Measurements from ENCODE around the gene COLQ.

The COLQ gene

GRCh38 chr3:15450438-15451215 is 70.9 kb downstream of the COLQ start:
- H3K27me3 ChIP-seq (ENCODE audit: control insufficient read depth in 1 of 2, insufficient read depth in 2 of 2, low read length in 2 of 2), result no peaks in the 10 kb centered on the region
- H3K9ac ChIP-seq (ENCODE audit: low read depth in 1 of 2, low read length in 2 of 2), result no peak overlapping the region
- H3K9me3 ChIP-seq (ENCODE audit: control insufficient read depth in 1 of 2, low read length in 2 of 2), result no peaks in the 10 kb centered on the region
- no peak overlapping the region for H3K27ac ChIP-seq (ENCODE audit: low read depth, low read length)
- H3K36me3 ChIP-seq (ENCODE audit: control insufficient read depth in 1 of 2, insufficient read depth in 2 of 2, low read length in 2 of 2), result peaks cover 0 to 8% of the 10 kb centered on the region in 2 donors
- H3K4me3 ChIP-seq (ENCODE audit: low read depth in 1 of 2, low read length in 2 of 2), result no peak overlapping the region
- no peaks in the 10 kb centered on the region for H3K4me1 ChIP-seq (ENCODE audit: control insufficient read depth in 1 of 2, insufficient read depth in 2 of 2, low read length in 2 of 2)

GRCh38 chr3:15449489-15450224 is 71.8 kb downstream of the COLQ start:
- no peaks in the 10 kb centered on the region for H3K9me3 ChIP-seq (ENCODE audit: control insufficient read depth in 1 of 2, low read length in 2 of 2)
- H3K27ac ChIP-seq (ENCODE audit: low read depth, low read length), result no peak overlapping the region
- no peak overlapping the region for H3K9ac ChIP-seq (ENCODE audit: low read depth in 1 of 2, low read length in 2 of 2)
- peaks cover 0 to 8% of the 10 kb centered on the region in 2 donors for H3K36me3 ChIP-seq (ENCODE audit: control insufficient read depth in 1 of 2, insufficient read depth in 2 of 2, low read length in 2 of 2)
- no peaks in the 10 kb centered on the region for H3K27me3 ChIP-seq (ENCODE audit: control insufficient read depth in 1 of 2, insufficient read depth in 2 of 2, low read length in 2 of 2)
- H3K4me1 ChIP-seq (ENCODE audit: control insufficient read depth in 1 of 2, insufficient read depth in 2 of 2, low read length in 2 of 2), result no peaks in the 10 kb centered on the region
- no peak overlapping the region for H3K4me3 ChIP-seq (ENCODE audit: low read depth in 1 of 2, low read length in 2 of 2)

GRCh38 chr3:15443826-15444524 is 77.5 kb downstream of the COLQ start:
- H3K4me1 ChIP-seq (ENCODE audit: control insufficient read depth in 1 of 2, insufficient read depth in 2 of 2, low read length in 2 of 2), result no peaks in the 10 kb centered on the region
- no peak overlapping the region for H3K4me3 ChIP-seq (ENCODE audit: low read depth in 1 of 2, low read length in 2 of 2)
- no peaks in the 10 kb centered on the region for H3K9me3 ChIP-seq (ENCODE audit: control insufficient read depth in 1 of 2, low read length in 2 of 2)
- H3K27ac ChIP-seq (ENCODE audit: low read depth, low read length), result no peak overlapping the region
- peaks cover 14 to 43% of the 10 kb centered on the region in 2 donors for H3K36me3 ChIP-seq (ENCODE audit: control insufficient read depth in 1 of 2, insufficient read depth in 2 of 2, low read length in 2 of 2)
- H3K27me3 ChIP-seq (ENCODE audit: control insufficient read depth in 1 of 2, insufficient read depth in 2 of 2, low read length in 2 of 2), result no peaks in the 10 kb centered on the region
- H3K9ac ChIP-seq (ENCODE audit: low read depth in 1 of 2, low read length in 2 of 2), result no peak overlapping the region

GRCh38 chr3:15440891-15441290 is 80.6 kb downstream of the COLQ start:
- no peak overlapping the region for H3K9ac ChIP-seq (ENCODE audit: low read depth in 1 of 2, low read length in 2 of 2)
- H3K4me1 ChIP-seq (ENCODE audit: control insufficient read depth in 1 of 2, insufficient read depth in 2 of 2, low read length in 2 of 2), result no peaks in the 10 kb centered on the region
- H3K27ac ChIP-seq (ENCODE audit: low read depth, low read length), result no peak overlapping the region
- H3K36me3 ChIP-seq (ENCODE audit: control insufficient read depth in 1 of 2, insufficient read depth in 2 of 2, low read length in 2 of 2), result peaks cover 25 to 69% of the 10 kb centered on the region in 2 donors
- no peaks in the 10 kb centered on the region for H3K27me3 ChIP-seq (ENCODE audit: control insufficient read depth in 1 of 2, insufficient read depth in 2 of 2, low read length in 2 of 2)
- H3K9me3 ChIP-seq (ENCODE audit: control insufficient read depth in 1 of 2, low read length in 2 of 2), result no peaks in the 10 kb centered on the region
- H3K4me3 ChIP-seq (ENCODE audit: low read depth in 1 of 2, low read length in 2 of 2), result no peak overlapping the region

- Histone ChIP-seq H3K9me3 (ENCODE audit: control insufficient read depth in 1 of 2, low read length in 2 of 2) (no peaks in the 10 kb centered on the region), H3K9ac (ENCODE audit: low read depth in 1 of 2, low read length in 2 of 2) (no peak overlapping the region), H3K36me3 (ENCODE audit: control insufficient read depth in 1 of 2, insufficient read depth in 2 of 2, low read length in 2 of 2) (peaks cover 30 to 81% of the 10 kb centered on the region in 2 donors), H3K27me3 (ENCODE audit: control insufficient read depth in 1 of 2, insufficient read depth in 2 of 2, low read length in 2 of 2) (no peaks in the 10 kb centered on the region), H3K27ac (ENCODE audit: low read depth, low read length) (no peak overlapping the region), H3K4me3 (ENCODE audit: low read depth in 1 of 2, low read length in 2 of 2) (no peak overlapping the region), H3K4me1 (ENCODE audit: control insufficient read depth in 1 of 2, insufficient read depth in 2 of 2, low read length in 2 of 2) (no peaks in the 10 kb centered on the region)
These were observed 82.0 kb downstream of the COLQ start for GRCh38 chr3:15439476-15439875.

GRCh38 chr3:15438983-15439382 is 82.5 kb downstream of the COLQ start:
- H3K27ac ChIP-seq (ENCODE audit: low read depth, low read length), result no peak overlapping the region
- no peaks in the 10 kb centered on the region for H3K4me1 ChIP-seq (ENCODE audit: control insufficient read depth in 1 of 2, insufficient read depth in 2 of 2, low read length in 2 of 2)
- H3K27me3 ChIP-seq (ENCODE audit: control insufficient read depth in 1 of 2, insufficient read depth in 2 of 2, low read length in 2 of 2), result no peaks in the 10 kb centered on the region
- peaks cover 35 to 84% of the 10 kb centered on the region in 2 donors for H3K36me3 ChIP-seq (ENCODE audit: control insufficient read depth in 1 of 2, insufficient read depth in 2 of 2, low read length in 2 of 2)
- H3K9me3 ChIP-seq (ENCODE audit: control insufficient read depth in 1 of 2, low read length in 2 of 2), result no peaks in the 10 kb centered on the region
- no peak overlapping the region for H3K4me3 ChIP-seq (ENCODE audit: low read depth in 1 of 2, low read length in 2 of 2)
- H3K9ac ChIP-seq (ENCODE audit: low read depth in 1 of 2, low read length in 2 of 2), result no peak overlapping the region

GRCh38 chr3:15436246-15436645 is 85.3 kb downstream of the COLQ start:
- no peaks in the 10 kb centered on the region for H3K4me1 ChIP-seq (ENCODE audit: control insufficient read depth in 1 of 2, insufficient read depth in 2 of 2, low read length in 2 of 2)
- H3K9ac ChIP-seq (ENCODE audit: low read depth in 1 of 2, low read length in 2 of 2), result no peak overlapping the region
- peaks cover 47 to 86% of the 10 kb centered on the region in 2 donors for H3K36me3 ChIP-seq (ENCODE audit: control insufficient read depth in 1 of 2, insufficient read depth in 2 of 2, low read length in 2 of 2)
- no peaks in the 10 kb centered on the region for H3K27me3 ChIP-seq (ENCODE audit: control insufficient read depth in 1 of 2, insufficient read depth in 2 of 2, low read length in 2 of 2)
- no peak overlapping the region for H3K27ac ChIP-seq (ENCODE audit: low read depth, low read length)
- H3K4me3 ChIP-seq (ENCODE audit: low read depth in 1 of 2, low read length in 2 of 2), result no peak overlapping the region
- H3K9me3 ChIP-seq (ENCODE audit: control insufficient read depth in 1 of 2, low read length in 2 of 2), result no peaks in the 10 kb centered on the region

GRCh38 chr3:15434756-15435155 is 86.8 kb downstream of the COLQ start:
- Histone ChIP-seq H3K4me3 (ENCODE audit: low read depth in 1 of 2, low read length in 2 of 2) (no peak overlapping the region), H3K36me3 (ENCODE audit: control insufficient read depth in 1 of 2, insufficient read depth in 2 of 2, low read length in 2 of 2) (peaks cover 44 to 80% of the 10 kb centered on the region in 2 donors), H3K9me3 (ENCODE audit: control insufficient read depth in 1 of 2, low read length in 2 of 2) (no peaks in the 10 kb centered on the region), H3K27ac (ENCODE audit: low read depth, low read length) (no peak overlapping the region), H3K4me1 (ENCODE audit: control insufficient read depth in 1 of 2, insufficient read depth in 2 of 2, low read length in 2 of 2) (no peaks in the 10 kb centered on the region), H3K9ac (ENCODE audit: low read depth in 1 of 2, low read length in 2 of 2) (no peak overlapping the region), H3K27me3 (ENCODE audit: control insufficient read depth in 1 of 2, insufficient read depth in 2 of 2, low read length in 2 of 2) (no peaks in the 10 kb centered on the region)

- H3K4me3 ChIP-seq (ENCODE audit: low read depth in 1 of 2, low read length in 2 of 2), result no peak overlapping the region
- H3K4me1 ChIP-seq (ENCODE audit: control insufficient read depth in 1 of 2, insufficient read depth in 2 of 2, low read length in 2 of 2), result peaks cover 10 to 12% of the 10 kb centered on the region in 2 donors
- peaks cover 40 to 68% of the 10 kb centered on the region in 2 donors for H3K36me3 ChIP-seq (ENCODE audit: control insufficient read depth in 1 of 2, insufficient read depth in 2 of 2, low read length in 2 of 2)
These were observed 88.0 kb downstream of the COLQ start for GRCh38 chr3:15433531-15433930.

More at GRCh38 chr3:15433531-15433930, 88.0 kb downstream of the COLQ start:
- H3K9me3 ChIP-seq (ENCODE audit: control insufficient read depth in 1 of 2, low read length in 2 of 2), result no peaks in the 10 kb centered on the region
- H3K9ac ChIP-seq (ENCODE audit: low read depth in 1 of 2, low read length in 2 of 2), result no peak overlapping the region
- no peaks in the 10 kb centered on the region for H3K27me3 ChIP-seq (ENCODE audit: control insufficient read depth in 1 of 2, insufficient read depth in 2 of 2, low read length in 2 of 2)
- no peak overlapping the region for H3K27ac ChIP-seq (ENCODE audit: low read depth, low read length)

Measured in duodenal mucosa (tissue), 2 donors.